Psoas muscle (tissue), 8 donors: Measurements from ENCODE around the gene ELK4. TPM values are rescaled to one million over a fixed set of nuclear protein-coding genes. Genes with fewer than 3 reads are reported as not detected.

Experiments
- ATAC-seq, 4 donors: fragments of 200-7000 bp; cut with Tn5 transposase; one replicate each; pipeline ENCODE4 v1.9.1; 2020; ENCODE audit warnings: moderate library complexity in 3 of 4, mild to moderate bottlenecking in 2 of 4
- DNase-seq, 2 donors: peaks; one replicate each; pipeline ENCODE4 v3.0.0-alpha.2; 2020
- H3K27ac ChIP-seq: fragments of 200-600 bp; one replicate; pipeline ENCODE4 v1.8.0; 2022
- H3K27me3 ChIP-seq, 3 donors: fragments of 200-600 bp in 1 of 3; one replicate each; pipeline versions ENCODE4 v1.6.1 to v1.8.0; 2013 to 2022; ENCODE audit warnings: low read length in 2 of 3, mild to moderate bottlenecking in 2 of 3, moderate library complexity in 1 of 3; ENCODE audit not compliant: insufficient read depth in 3 of 3
- H3K36me3 ChIP-seq, 2 donors: fragments of 200-600 bp in 1 of 2; one replicate each; pipeline versions ENCODE4 v1.6.1 to v1.8.0; 2013 to 2022; ENCODE audit warnings: low read depth in 1 of 2, mild to moderate bottlenecking in 1 of 2, moderate library complexity in 1 of 2; ENCODE audit not compliant: insufficient read depth in 1 of 2
- H3K4me1 ChIP-seq: fragments of 200-600 bp; one replicate; pipeline ENCODE4 v1.8.0; 2022
- H3K4me3 ChIP-seq: fragments of 200-600 bp; one replicate; pipeline ENCODE4 v1.8.0; 2022; ENCODE audit warnings: mild to moderate bottlenecking
- H3K9me3 ChIP-seq: fragments of 200-600 bp; one replicate; pipeline ENCODE4 v1.8.0; 2022
- CTCF ChIP-seq: fragments of 200-600 bp; IDR thresholded peaks from one replicate; pipeline ENCODE4 v1.8.0; 2022; ENCODE audit warnings: antibody characterized with exemption
- WGBS, 3 donors: extraction: QIAGEN DNeasy Blood & Tissue Kit; methylation state at CpG; one replicate each; pipeline versions ENCODE4 v1.1.6 to v1.1.7; 2013; 5-methylcytosine and 5-hydroxymethylcytosine counted together
- intact Hi-C, 2 donors: fragments of 100-400 bp; cut with DNase I; formaldehyde crosslinking; loops; one replicate each; pipeline versions ENCODE4 v1.11.0 to v1.14.2; 2022
- polyA plus RNA-seq, 3 donors: library from polyadenylated mRNA; stranded (reverse); fragments of 200-250 nt; gene quantifications; one replicate each; pipeline ENCODE4 v1.2.3, GENCODE V29; 2013
- total RNA-seq, 4 donors: library from RNA; stranded (reverse); fragmentation: NEBNext Ultra II Directional in 2 of 4; extraction: Animal tissue kit (Norgen Biotek cat#: 25700) in 2 of 4; gene quantifications; one replicate each; pipeline versions ENCODE4 v1.2.1 to v1.2.4, GENCODE V29; 2021 to 2023
- donor health status: healthy with polysubstance abuse.
- donor health status: DM: no; HTN: no; CAD: no; lungs with moderate emphysema.
- donor health status: Bipolar disorder and iron deficiency.
- donor health status: healthy.
- donor health status: DM: yes; HTN: yes; CAD: no.
- donor health status: DM: no; HTN: no; CAD: no.
- donor health status: DM: no; HTN: no; CAD: no.
- donor health status: DM: yes; HTN: yes; CAD: no.

ELK4 gene
- total and polyA plus RNA-seq, 7 donors = 5.5 to 67.8 (median 34.4) TPM

GRCh38 chr1:205585835-205586785 is 45.7 kb downstream of the ELK4 start:
- ATAC-seq (peak in 1 of 4 donors; percentile 21), DNase-seq (peak in 1 of 2 donors; percentile 45)
- intact Hi-C loops = no loop called here
- H3K27ac ChIP-seq = no peak overlapping the region
- WGBS, 3 donors = 79 to 83% (median 83%) methylated on average over 13 of the region's 13 CpGs
- no peaks in the 10 kb centered on the region for H3K36me3 ChIP-seq
- H3K4me1 ChIP-seq = peaks cover 4% of the 10 kb centered on the region
- H3K4me3 ChIP-seq = no peak overlapping the region
- H3K27me3 ChIP-seq = no peaks in the 10 kb centered on the region
- no peaks in the 10 kb centered on the region for H3K9me3 ChIP-seq
- TF ChIP-seq CTCF = no peak

- peaks cover 4% of the 10 kb centered on the region for H3K4me1 ChIP-seq
- no peak overlapping the region for H3K27ac ChIP-seq
- DNase-seq (no peak), ATAC-seq (no peak)
- H3K4me3 ChIP-seq = no peak overlapping the region
- TF ChIP-seq CTCF = no peak
- H3K27me3 ChIP-seq = no peaks in the 10 kb centered on the region
- H3K9me3 ChIP-seq = no peaks in the 10 kb centered on the region
- 70 to 77% (median 75%) methylated on average over 6 of the region's 6 CpGs for WGBS, 3 donors
- intact Hi-C loops = no loop called here
- H3K36me3 ChIP-seq = no peaks in the 10 kb centered on the region
Measured at GRCh38 chr1:205585169-205585834, 46.5 kb downstream of the ELK4 start.

- H3K27ac ChIP-seq = no peak overlapping the region
- H3K4me3 ChIP-seq = no peak overlapping the region
- peak in 1 of 2 donors; percentile 15 for DNase-seq
- peak; percentile 13 for TF ChIP-seq CTCF
- no peaks in the 10 kb centered on the region for H3K9me3 ChIP-seq
- 53 to 58% (median 58%) methylated on average over 7 of the region's 7 CpGs for WGBS, 3 donors
- ATAC-seq = no peak
- H3K36me3 ChIP-seq = no peaks in the 10 kb centered on the region
- intact Hi-C loops = loop anchor here in 1 of 2 donors (5.0 kb wide), 1 partner anchor 47 kb away; no protein-coding TSS in a partner anchor
- peaks cover 0 to 1% (median 0%) of the 10 kb centered on the region in 3 donors for H3K27me3 ChIP-seq
- H3K4me1 ChIP-seq = peaks cover 4% of the 10 kb centered on the region
Measured at GRCh38 chr1:205584732-205585131, 47.1 kb downstream of the ELK4 start.

GRCh38 chr1:205583461-205584130 is 48.2 kb downstream of the ELK4 start:
- no peak overlapping the region for H3K27ac ChIP-seq

More at GRCh38 chr1:205583461-205584130, 48.2 kb downstream of the ELK4 start:
- H3K36me3 ChIP-seq = no peaks in the 10 kb centered on the region
- intact Hi-C loops = loop anchor here in 1 of 2 donors (5.0 kb wide), 1 partner anchor 46 kb away; no protein-coding TSS in a partner anchor
- peaks cover 0 to 10% (median 0%) of the 10 kb centered on the region in 3 donors for H3K27me3 ChIP-seq
- no peak for ATAC-seq
- peak in 1 of 2 donors; percentile 24 for DNase-seq
- no peak for TF ChIP-seq CTCF
- WGBS, 3 donors = 87 to 89% (median 89%) methylated on average over 7 of the region's 7 CpGs
- no peak overlapping the region for H3K4me3 ChIP-seq
- peaks cover 4% of the 10 kb centered on the region for H3K4me1 ChIP-seq
- no peaks in the 10 kb centered on the region for H3K9me3 ChIP-seq
